Endothelial cell of umbilical vein (primary cell): ENCODE results near the gene PLD6. TPM values are rescaled to one million over a fixed set of nuclear protein-coding genes. Genes with fewer than 3 reads are reported as not detected.

Experiments used
- BruUV-seq: library from RNA; stranded (reverse); fragments of 400-500 nt; replicated peaks from 2 replicates; lab custom pipeline; 2021; lab: Mats Ljungman, UMichigan
- CTCF ChIA-PET: fragments of 300-600, 350-600 bp; sonication (Branson Sonifier 250); formaldehyde crosslinking; loops from one replicate; lab custom pipeline; 2021; ENCODE audit warnings: antibody characterized with exemption, inconsistent platforms; lab: Charles Lee
- POLR2A ChIA-PET: fragments of 300-600, 350-600 bp; sonication (Branson Sonifier 250); formaldehyde crosslinking; loops from one replicate; lab custom pipeline; 2021; ENCODE audit warnings: antibody characterized with exemption, inconsistent platforms; lab: Charles Lee
- DNase-seq: peaks from one replicate; pipeline ENCODE4 v3.0.0-alpha.2; 2011; ENCODE audit warnings: low read depth, low spot score
- FAIRE-seq: peaks from 2 replicates; lab custom pipeline; 2011; peaks lifted over from hg19 to GRCh38; lab: Jason Lieb, UNC
- H2AFZ ChIP-seq: 2 replicates; pipeline ENCODE4 v1.6.0; 2012; ENCODE audit warnings: low read depth, low read length, control low read depth, inconsistent platforms
- H3K27ac ChIP-seq: 2 replicates; pipeline ENCODE4 v1.5.1; 2011; ENCODE audit warnings: low read depth, mild to moderate bottlenecking, control low read depth, low read length, moderate library complexity; ENCODE audit not compliant: insufficient read depth
- H3K27me3 ChIP-seq, 2 experiments: 2 replicates each; pipeline versions ENCODE4 v1.6.0 to v1.6.1; 2011; ENCODE audit warnings: low read length in 2 of 2, mixed read lengths in 1 of 2; ENCODE audit not compliant: control insufficient read depth in 2 of 2, insufficient read depth in 2 of 2
- H3K36me3 ChIP-seq, 2 experiments: 2 replicates in 1 of 2; 3 replicates in 1 of 2; pipeline ENCODE4 v1.5.1; 2011; ENCODE audit warnings: low read length in 2 of 2, mild to moderate bottlenecking in 1 of 2, moderate library complexity in 1 of 2; ENCODE audit not compliant: control insufficient read depth in 2 of 2, insufficient read depth in 2 of 2; ENCODE audit errors: extremely low read depth in 1 of 2
- H3K4me1 ChIP-seq: 3 replicates; pipeline ENCODE4 v1.5.1; 2011; ENCODE audit warnings: mild to moderate bottlenecking, low read length; ENCODE audit not compliant: control insufficient read depth, insufficient read depth; ENCODE audit errors: extremely low read depth
- H3K4me2 ChIP-seq: 2 replicates; pipeline ENCODE4 v1.6.1; 2011; ENCODE audit warnings: low read length, control low read depth, mixed read lengths; ENCODE audit not compliant: insufficient read depth
- H3K4me3 ChIP-seq, 3 experiments: fragments of 200-600 bp in 1 of 3; sonication (generic), shearing (Covaris generic) in 1 of 3; replicated peaks in 1 of 3; 2 replicates each; pipeline ENCODE4 v1.5.1; 2011 to 2016; ENCODE audit warnings: control low read depth in 3 of 3, low read length in 3 of 3, mild to moderate bottlenecking in 2 of 3, inconsistent platforms in 1 of 3, low read depth in 1 of 3, moderate library complexity in 1 of 3; ENCODE audit not compliant: insufficient read depth in 1 of 3
- H3K79me2 ChIP-seq: 2 replicates; pipeline ENCODE4 v1.6.0; 2012; ENCODE audit warnings: low read length, inconsistent platforms; ENCODE audit not compliant: control insufficient read depth, insufficient read depth
- H3K9ac ChIP-seq: replicated peaks from 2 replicates; pipeline ENCODE3; 2011; ENCODE audit warnings: low read length, control low read depth; ENCODE audit not compliant: insufficient read depth; ENCODE audit errors: extremely low read depth
- H3K9me1 ChIP-seq: replicated peaks from 3 replicates; pipeline ENCODE4 v1.6.0; 2011; ENCODE audit warnings: mild to moderate bottlenecking, low read length; ENCODE audit not compliant: control insufficient read depth, insufficient read depth; ENCODE audit errors: extremely low read depth
- H3K9me3 ChIP-seq: replicated peaks from 2 replicates; pipeline ENCODE4 v1.5.1; 2012; ENCODE audit warnings: low read length, inconsistent platforms; ENCODE audit not compliant: control insufficient read depth, insufficient read depth
- H4K20me1 ChIP-seq: replicated peaks from 2 replicates; pipeline ENCODE3; 2011; ENCODE audit warnings: mild to moderate bottlenecking, low read length; ENCODE audit not compliant: control insufficient read depth, insufficient read depth; ENCODE audit errors: extremely low read depth
- EZH2 ChIP-seq: IDR thresholded peaks from 2 replicates; pipeline ENCODE4 v1.6.1; 2012; ENCODE audit warnings: borderline replicate concordance, low read depth, mild to moderate bottlenecking, moderate library complexity, low read length, inconsistent platforms; ENCODE audit not compliant: severe bottlenecking
- FOS ChIP-seq: IDR thresholded peaks from 2 replicates; pipeline ENCODE4 v1.6.1; 2011; ENCODE audit warnings: mild to moderate bottlenecking, low read length, moderate library complexity, borderline replicate concordance; ENCODE audit not compliant: insufficient read depth
- GATA2 ChIP-seq: IDR thresholded peaks from 2 replicates; pipeline ENCODE4 v1.7.0; 2011; ENCODE audit warnings: low read depth, mild to moderate bottlenecking, moderate library complexity, mixed read lengths, low read length; ENCODE audit not compliant: insufficient read length, insufficient read depth
- JUN ChIP-seq: IDR thresholded peaks from 2 replicates; pipeline ENCODE4 v1.6.1; 2011; ENCODE audit warnings: borderline replicate concordance, low read depth; ENCODE audit not compliant: insufficient read length, insufficient read depth
- MYC ChIP-seq: IDR thresholded peaks from one replicate; pipeline ENCODE4 v1.6.1; 2011; ENCODE audit warnings: mild to moderate bottlenecking, low read depth, low read length
- POLR2A ChIP-seq: IDR thresholded peaks from 2 replicates; pipeline ENCODE4 v1.6.1; 2012; ENCODE audit warnings: low read depth, mild to moderate bottlenecking, control low read depth, low read length
- POLR2AphosphoS5 ChIP-seq: IDR thresholded peaks from 2 replicates; pipeline ENCODE4 v1.6.1; 2012; ENCODE audit warnings: low read depth, mild to moderate bottlenecking, control low read depth, low read length, moderate library complexity; ENCODE audit not compliant: insufficient read depth
- dilution Hi-C: fragments of 300-500 bp; cut with MboI; formaldehyde crosslinking; loops from one replicate; pipeline ENCODE4 v1.15.0; 2019; ENCODE audit warnings: low sequenced_read_pairs; ENCODE audit not compliant: extremely low pct_ligation_motif_present
- intact Hi-C: fragments of 100-400 bp; cut with micrococcal nuclease; formaldehyde crosslinking; loops from one replicate; pipeline ENCODE4 v1.10.0; 2022
- polyA plus RNA-seq, 4 experiments: library from polyadenylated mRNA; depleted of rRNA in 3 of 4; stranded (reverse) in 3 of 4; unstranded in 1 of 4; fragments of >200 nt; gene quantifications; 2 replicates each; pipeline versions ENCODE4 v1.2.1 to v1.2.3, GENCODE V29; 2011 to 2012; ENCODE audit warnings: missing spikeins in 1 of 4
- total RNA-seq: library from RNA; stranded (reverse); gene quantifications from 2 replicates; pipeline ENCODE4 v1.2.3, GENCODE V29; 2021
- TF ChIP-seq, protein P1 (sequence below): IDR thresholded peaks from 2 replicates; pipeline ENCODE4 v1.6.1; 2011; ENCODE audit not compliant: insufficient read depth, insufficient read length
- TF ChIP-seq, protein P2 (sequence below), 2 donors: IDR thresholded peaks; 1 replicate in 1 of 2; 2 replicates in 1 of 2; pipeline ENCODE4 v1.5.1; 2011; ENCODE audit warnings: low read length in 2 of 2, mild to moderate bottlenecking in 2 of 2, moderate library complexity in 2 of 2, control low read depth in 1 of 2, inconsistent platforms in 1 of 2, low read depth in 1 of 2; ENCODE audit not compliant: insufficient read depth in 1 of 2; ENCODE audit errors: extremely low read depth in 1 of 2

PLD6 gene
- total and polyA plus RNA-seq, 2 donors (not counting 3 experiments of a cell fraction or from before 2014, with no cell fraction given), result 2.9 to 4.4 TPM

DNA sequence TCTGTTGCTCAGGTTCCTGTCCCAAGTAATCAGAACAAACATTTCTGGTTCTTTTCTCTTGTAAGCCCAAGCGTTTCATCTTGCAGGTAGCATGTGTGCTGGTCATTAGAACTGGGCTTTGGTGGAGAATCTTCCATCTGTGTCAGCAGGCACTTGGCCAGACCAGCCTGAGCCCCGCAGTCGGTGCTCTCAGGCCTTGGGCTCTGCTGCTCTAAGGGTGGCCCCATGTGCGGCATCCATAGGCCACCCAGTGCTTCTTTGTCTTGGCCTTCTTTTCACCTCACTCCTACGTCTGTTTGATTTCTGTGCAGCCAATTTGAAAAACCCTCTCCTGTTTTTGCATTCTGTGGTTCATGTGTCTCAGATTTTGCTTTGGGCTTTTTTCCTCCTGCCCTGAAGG, 51.6 kb downstream of the PLD6 start:
- Histone ChIP-seq H3K27me3 (no peaks in the 10 kb centered on the region), H3K4me3 (no peak overlapping the region), H3K4me2 (no peak overlapping the region), H3K79me2 (peaks cover 3% of the 10 kb centered on the region), H3K36me3 (peaks cover 31 to 58% of the 10 kb centered on the region in 2 experiments), H3K9me3 (no peaks in the 10 kb centered on the region), H2AFZ (no peak overlapping the region), H4K20me1 (no peaks in the 10 kb centered on the region), H3K27ac (no peak overlapping the region), H3K4me1 (peaks cover 24% of the 10 kb centered on the region), H3K9me1 (no peaks in the 10 kb centered on the region), H3K9ac (no peak overlapping the region)
- intact Hi-C loops (no loop called here), dilution Hi-C loops (no loop called here)
- POLR2A ChIA-PET, result no interaction called here
- DNase-seq, result no peak
- no peak for FAIRE-seq
- BruUV-seq, result no TSS peak
- TF ChIP-seq GATA2 (no peak), MYC (no peak), POLR2A (no peak), EZH2 (no peak), JUN (no peak), FOS (no peak), POLR2AphosphoS5 (no peak)
- TF ChIP-seq, protein P1, sequence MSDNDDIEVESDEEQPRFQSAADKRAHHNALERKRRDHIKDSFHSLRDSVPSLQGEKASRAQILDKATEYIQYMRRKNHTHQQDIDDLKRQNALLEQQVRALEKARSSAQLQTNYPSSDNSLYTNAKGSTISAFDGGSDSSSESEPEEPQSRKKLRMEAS, result no peak
- TF ChIP-seq, protein P2, sequence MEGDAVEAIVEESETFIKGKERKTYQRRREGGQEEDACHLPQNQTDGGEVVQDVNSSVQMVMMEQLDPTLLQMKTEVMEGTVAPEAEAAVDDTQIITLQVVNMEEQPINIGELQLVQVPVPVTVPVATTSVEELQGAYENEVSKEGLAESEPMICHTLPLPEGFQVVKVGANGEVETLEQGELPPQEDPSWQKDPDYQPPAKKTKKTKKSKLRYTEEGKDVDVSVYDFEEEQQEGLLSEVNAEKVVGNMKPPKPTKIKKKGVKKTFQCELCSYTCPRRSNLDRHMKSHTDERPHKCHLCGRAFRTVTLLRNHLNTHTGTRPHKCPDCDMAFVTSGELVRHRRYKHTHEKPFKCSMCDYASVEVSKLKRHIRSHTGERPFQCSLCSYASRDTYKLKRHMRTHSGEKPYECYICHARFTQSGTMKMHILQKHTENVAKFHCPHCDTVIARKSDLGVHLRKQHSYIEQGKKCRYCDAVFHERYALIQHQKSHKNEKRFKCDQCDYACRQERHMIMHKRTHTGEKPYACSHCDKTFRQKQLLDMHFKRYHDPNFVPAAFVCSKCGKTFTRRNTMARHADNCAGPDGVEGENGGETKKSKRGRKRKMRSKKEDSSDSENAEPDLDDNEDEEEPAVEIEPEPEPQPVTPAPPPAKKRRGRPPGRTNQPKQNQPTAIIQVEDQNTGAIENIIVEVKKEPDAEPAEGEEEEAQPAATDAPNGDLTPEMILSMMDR (IDR thresholded peaks at IDR 0.05; ENCODE audit: extremely low read depth in 1 of 2, insufficient read depth in 1 of 2, low read depth in 1 of 2, low read length in 2 of 2), result no peak
- CTCF ChIA-PET, result interaction anchor here (2.3 kb wide), 1 partner anchor 13 kb away, joined by 11 read pairs; no protein-coding TSS in a partner anchor
